ENCODE measurements around the gene S100A4. TPM values are rescaled to one million over a fixed set of nuclear protein-coding genes. Genes with fewer than 3 reads are reported as not detected.
"Not testable (repeated sequence)": the region's sequence is repeated elsewhere in the genome, so short reads cannot be mapped to it uniquely, and the experiment has no call there.

The S100A4 gene
- total RNA-seq, 1 donor from 2014 or later, result 4.7 TPM

DNA sequence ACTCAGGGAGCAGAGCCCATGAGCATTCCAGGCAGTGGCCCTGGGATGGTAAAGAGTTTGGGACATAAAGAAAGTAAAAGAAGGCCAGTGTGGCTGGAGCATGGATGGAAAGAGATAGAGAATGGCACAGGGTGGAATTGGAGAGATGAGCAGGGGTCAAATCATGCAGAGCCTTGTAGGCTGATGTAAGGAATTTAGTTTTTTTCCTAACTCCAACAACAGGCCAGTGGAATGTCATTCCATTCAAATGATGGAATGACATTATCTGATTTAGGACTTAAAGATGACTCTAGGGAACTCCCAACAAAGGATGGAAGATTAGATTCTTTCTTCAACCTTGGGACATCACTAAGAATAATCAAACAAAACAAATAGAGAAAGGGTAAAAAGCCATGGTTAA lies 32.9 kb upstream of the S100A4 start:
- H3K36me3 Mint-ChIP-seq (ENCODE audit: unreplicated experiment), result no peaks in the 10 kb centered on the region
- TF ChIP-seq, protein P1, sequence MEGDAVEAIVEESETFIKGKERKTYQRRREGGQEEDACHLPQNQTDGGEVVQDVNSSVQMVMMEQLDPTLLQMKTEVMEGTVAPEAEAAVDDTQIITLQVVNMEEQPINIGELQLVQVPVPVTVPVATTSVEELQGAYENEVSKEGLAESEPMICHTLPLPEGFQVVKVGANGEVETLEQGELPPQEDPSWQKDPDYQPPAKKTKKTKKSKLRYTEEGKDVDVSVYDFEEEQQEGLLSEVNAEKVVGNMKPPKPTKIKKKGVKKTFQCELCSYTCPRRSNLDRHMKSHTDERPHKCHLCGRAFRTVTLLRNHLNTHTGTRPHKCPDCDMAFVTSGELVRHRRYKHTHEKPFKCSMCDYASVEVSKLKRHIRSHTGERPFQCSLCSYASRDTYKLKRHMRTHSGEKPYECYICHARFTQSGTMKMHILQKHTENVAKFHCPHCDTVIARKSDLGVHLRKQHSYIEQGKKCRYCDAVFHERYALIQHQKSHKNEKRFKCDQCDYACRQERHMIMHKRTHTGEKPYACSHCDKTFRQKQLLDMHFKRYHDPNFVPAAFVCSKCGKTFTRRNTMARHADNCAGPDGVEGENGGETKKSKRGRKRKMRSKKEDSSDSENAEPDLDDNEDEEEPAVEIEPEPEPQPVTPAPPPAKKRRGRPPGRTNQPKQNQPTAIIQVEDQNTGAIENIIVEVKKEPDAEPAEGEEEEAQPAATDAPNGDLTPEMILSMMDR (IDR thresholded peaks at IDR 0.05; ENCODE audit: partially characterized antibody, unreplicated experiment), result no peak
- no peak overlapping the region for H3K4me3 Mint-ChIP-seq (ENCODE audit: unreplicated experiment)
- H3K4me1 Mint-ChIP-seq (ENCODE audit: low read depth, unreplicated experiment), result peaks cover 4% of the 10 kb centered on the region
- H3K9me3 Mint-ChIP-seq (ENCODE audit: unreplicated experiment), result no peaks in the 10 kb centered on the region
- H3K27me3 Mint-ChIP-seq (ENCODE audit: unreplicated experiment), result no peaks in the 10 kb centered on the region
- no peak for DNase-seq
- H3K27ac Mint-ChIP-seq (ENCODE audit: unreplicated experiment), result no peak overlapping the region

DNA sequence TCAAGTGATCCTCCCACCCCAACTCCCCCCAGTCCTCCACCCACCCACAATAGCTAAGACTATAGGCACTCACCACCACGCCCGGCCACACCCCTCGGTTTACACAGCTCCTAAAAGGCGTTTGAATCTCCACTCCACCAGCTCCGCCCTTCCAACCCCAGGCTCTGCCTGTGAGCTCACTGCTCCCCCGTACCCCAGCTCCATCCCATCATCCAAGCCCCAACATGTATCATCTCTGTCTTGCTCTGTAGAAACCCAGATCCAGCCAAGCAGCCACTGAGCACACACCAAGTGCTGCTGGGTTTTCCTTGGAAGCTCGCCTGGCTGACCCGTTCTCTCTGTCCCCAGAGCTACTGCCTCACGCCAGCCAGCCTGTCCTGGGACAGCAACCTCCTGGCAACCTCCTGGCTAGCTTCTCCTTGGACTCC lies 32.0 kb upstream of the S100A4 start:
- DNase-seq, result no peak
- Mint-ChIP-seq H3K4me3 (ENCODE audit: unreplicated experiment) (no peak overlapping the region), H3K4me1 (ENCODE audit: low read depth, unreplicated experiment) (peaks cover 4% of the 10 kb centered on the region), H3K27ac (ENCODE audit: unreplicated experiment) (no peak overlapping the region), H3K36me3 (ENCODE audit: unreplicated experiment) (no peaks in the 10 kb centered on the region), H3K9me3 (ENCODE audit: unreplicated experiment) (no peaks in the 10 kb centered on the region), H3K27me3 (ENCODE audit: unreplicated experiment) (no peaks in the 10 kb centered on the region)
- TF ChIP-seq, protein P1 (IDR thresholded peaks at IDR 0.05; ENCODE audit: partially characterized antibody, unreplicated experiment), result no peak

DNA sequence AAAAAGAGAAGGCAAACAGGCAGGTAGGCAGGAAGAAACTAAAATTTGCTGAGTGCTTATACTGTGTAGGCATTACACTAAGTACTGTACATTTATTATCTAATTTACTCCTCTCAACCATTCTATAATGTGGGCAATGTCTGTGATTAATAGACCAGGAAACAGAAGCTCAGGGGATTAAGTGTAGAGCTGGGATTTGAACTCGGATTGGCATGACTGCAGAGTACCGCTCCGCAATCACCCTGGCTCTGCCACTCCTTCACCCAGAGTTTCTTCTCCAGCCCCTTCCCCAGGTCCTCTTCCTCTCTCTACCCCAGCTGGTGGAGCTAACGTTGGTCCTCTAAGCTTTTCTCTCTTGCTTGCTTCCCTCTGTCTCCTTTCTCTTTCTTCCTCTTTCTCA lies 31.5 kb upstream of the S100A4 start:
- H3K9me3 Mint-ChIP-seq (ENCODE audit: unreplicated experiment), result no peaks in the 10 kb centered on the region
- no peak overlapping the region for H3K4me3 Mint-ChIP-seq (ENCODE audit: unreplicated experiment)
- no peaks in the 10 kb centered on the region for H3K36me3 Mint-ChIP-seq (ENCODE audit: unreplicated experiment)

DNA sequence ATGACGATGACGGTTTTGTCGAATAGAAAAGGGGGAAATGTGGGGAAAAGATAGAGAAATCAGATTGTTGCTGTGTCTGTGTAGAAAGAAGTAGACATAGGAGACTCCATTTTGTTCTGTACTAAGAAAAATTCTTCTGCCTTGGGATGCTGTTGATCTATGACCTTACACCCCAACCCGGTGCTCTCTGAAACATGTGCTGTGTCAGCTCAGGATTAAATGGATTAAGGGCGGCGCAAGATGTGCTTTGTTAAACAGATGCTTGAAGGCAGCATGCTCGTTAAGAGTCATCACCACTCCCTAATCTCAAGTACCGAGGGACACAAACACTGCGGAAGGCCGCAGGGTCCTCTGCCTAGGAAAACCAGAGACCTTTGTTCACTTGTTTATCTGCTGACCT lies 29.9 kb upstream of the S100A4 start:
- not testable (repeated sequence) for H3K27ac Mint-ChIP-seq (ENCODE audit: unreplicated experiment); DNase-seq; H3K9me3 Mint-ChIP-seq (ENCODE audit: unreplicated experiment); H3K4me3 Mint-ChIP-seq (ENCODE audit: unreplicated experiment); H3K36me3 Mint-ChIP-seq (ENCODE audit: unreplicated experiment); H3K27me3 Mint-ChIP-seq (ENCODE audit: unreplicated experiment); H3K4me1 Mint-ChIP-seq (ENCODE audit: low read depth, unreplicated experiment)

More for the DNA sequence above, 31.5 kb upstream of the S100A4 start:
- Mint-ChIP-seq H3K4me1 (ENCODE audit: low read depth, unreplicated experiment) (peaks cover 4% of the 10 kb centered on the region), H3K27ac (ENCODE audit: unreplicated experiment) (no peak overlapping the region), H3K27me3 (ENCODE audit: unreplicated experiment) (no peaks in the 10 kb centered on the region)
- TF ChIP-seq, protein P1 (IDR thresholded peaks at IDR 0.05; ENCODE audit: partially characterized antibody, unreplicated experiment), result no peak
- DNase-seq, result no peak

DNA sequence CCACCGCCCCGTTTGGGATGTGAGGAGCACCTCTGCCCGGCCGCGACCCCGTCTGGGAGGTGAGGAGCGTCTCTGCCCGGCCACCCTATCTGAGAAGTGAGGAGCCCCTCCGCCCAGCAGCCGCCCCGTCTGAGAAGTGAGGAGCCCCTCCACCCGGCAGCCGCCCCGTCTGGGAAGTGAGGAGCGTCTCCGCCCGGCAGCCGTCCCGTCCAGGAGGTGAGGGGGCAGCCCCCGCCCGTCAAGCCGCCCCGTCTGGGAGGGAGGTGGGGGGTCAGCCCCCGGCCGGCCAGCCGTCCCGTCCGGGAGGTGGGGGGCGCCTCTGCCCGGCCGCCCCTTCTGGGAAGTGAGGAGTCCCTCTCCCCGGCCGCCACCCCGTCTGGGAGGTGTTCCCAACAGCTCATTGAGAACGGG lies 29.5 kb upstream of the S100A4 start:
- H3K36me3 Mint-ChIP-seq (ENCODE audit: unreplicated experiment); H3K4me1 Mint-ChIP-seq (ENCODE audit: low read depth, unreplicated experiment); H3K27ac Mint-ChIP-seq (ENCODE audit: unreplicated experiment); H3K9me3 Mint-ChIP-seq (ENCODE audit: unreplicated experiment); H3K4me3 Mint-ChIP-seq (ENCODE audit: unreplicated experiment); DNase-seq; H3K27me3 Mint-ChIP-seq (ENCODE audit: unreplicated experiment): not testable (repeated sequence)

DNA sequence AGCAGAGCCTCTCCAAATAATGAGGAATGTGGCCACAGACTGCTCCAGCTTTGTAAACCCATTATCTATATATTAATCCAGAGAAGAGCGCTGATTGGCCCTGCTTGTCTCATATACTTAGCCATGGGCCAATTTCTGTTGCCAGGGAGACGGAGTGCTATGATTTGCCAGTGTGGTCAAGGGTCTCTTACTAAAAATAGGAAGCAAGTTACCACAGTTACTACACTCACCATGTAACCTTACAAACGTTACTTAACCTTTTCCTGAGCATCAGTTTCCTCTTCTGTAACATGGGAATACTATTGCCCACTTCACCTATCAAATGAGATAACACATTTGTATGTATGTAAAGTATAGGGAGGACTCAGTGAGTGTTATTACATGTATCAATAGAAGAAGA lies 27.7 kb upstream of the S100A4 start:
- Mint-ChIP-seq H3K27ac (ENCODE audit: unreplicated experiment) (peak overlapping the region; percentile 38), H3K27me3 (ENCODE audit: unreplicated experiment) (no peaks in the 10 kb centered on the region), H3K4me3 (ENCODE audit: unreplicated experiment) (no peak overlapping the region), H3K9me3 (ENCODE audit: unreplicated experiment) (peaks cover 1% of the 10 kb centered on the region), H3K36me3 (ENCODE audit: unreplicated experiment) (no peaks in the 10 kb centered on the region), H3K4me1 (ENCODE audit: low read depth, unreplicated experiment) (peaks cover 12% of the 10 kb centered on the region)
- DNase-seq, result no peak
- TF ChIP-seq, protein P1 (IDR thresholded peaks at IDR 0.05; ENCODE audit: partially characterized antibody, unreplicated experiment), result no peak
